GM19099 (cell line): Measurements from ENCODE around the gene PSMC3IP.

Experiments
- POLR2A ChIP-seq: IDR thresholded peaks from 3 replicates; pipeline ENCODE4 v1.6.1; 2011; ENCODE audit warnings: low read depth; ENCODE audit not compliant: insufficient read length; ENCODE audit errors: extremely low read depth

PSMC3IP gene

GRCh38 chr17:42531455-42532354 is 45.8 kb downstream of the PSMC3IP start:
- peak; percentile 64 for TF ChIP-seq POLR2A

- TF ChIP-seq POLR2A, result no peak
Measured at GRCh38 chr17:42530952-42531454, 46.5 kb downstream of the PSMC3IP start.

- TF ChIP-seq POLR2A, result no peak
Measured at GRCh38 chr17:42529061-42529460, 48.5 kb downstream of the PSMC3IP start.

- no peak for TF ChIP-seq POLR2A
Measured at GRCh38 chr17:42527932-42528331, 49.6 kb downstream of the PSMC3IP start.

- no peak for TF ChIP-seq POLR2A
Measured at GRCh38 chr17:42526031-42526444, 51.5 kb downstream of the PSMC3IP start.

GRCh38 chr17:42525221-42525620 is 52.3 kb downstream of the PSMC3IP start:
- TF ChIP-seq POLR2A, result no peak

- TF ChIP-seq POLR2A, result no peak
Measured at GRCh38 chr17:42522798-42523278, 54.7 kb downstream of the PSMC3IP start.
